CD4-positive, alpha-beta T cell treated with Interferon alpha-2 for 1 hour (primary cell): ENCODE data around the gene CACHD1.

ENCODE experiments used
- DNase-seq, 2 donors: peaks; one replicate each; pipeline ENCODE4 v3.0.0-alpha.2; 2020 to 2022

The CACHD1 gene

GRCh38 chr1:64555947-64556346, 86.0 kb downstream of the CACHD1 start:
- no peak for DNase-seq

GRCh38 chr1:64561993-64562392, 92.1 kb downstream of the CACHD1 start:
- no peak for DNase-seq

GRCh38 chr1:64563958-64564565, 94.1 kb downstream of the CACHD1 start:
- no peak for DNase-seq

- no peak for DNase-seq
Observed at GRCh38 chr1:64564891-64565290, 95.0 kb downstream of the CACHD1 start.

- DNase-seq: no peak
Observed at GRCh38 chr1:64567426-64568170, 97.7 kb downstream of the CACHD1 start.

DNA sequence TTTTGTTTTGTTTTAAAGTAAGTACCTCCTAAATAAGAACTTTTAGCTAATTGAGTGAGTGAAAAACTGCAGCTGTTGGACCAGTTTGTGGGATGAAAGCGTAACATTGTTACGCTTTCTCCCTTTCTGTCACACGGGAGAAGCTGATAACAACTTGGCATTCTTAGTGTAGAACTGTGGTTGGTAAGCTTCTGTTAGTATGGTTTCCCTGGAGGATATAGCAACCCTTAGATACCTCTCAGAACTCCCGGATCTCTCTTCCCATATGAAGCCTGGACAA, 98.2 kb downstream of the CACHD1 start:
- DNase-seq: no peak

- no peak for DNase-seq
Observed at GRCh38 chr1:64569411-64569810, 99.5 kb downstream of the CACHD1 start.

- DNase-seq: no peak
Observed at GRCh38 chr1:64570267-64570855, 100.4 kb downstream of the CACHD1 start.

DNA sequence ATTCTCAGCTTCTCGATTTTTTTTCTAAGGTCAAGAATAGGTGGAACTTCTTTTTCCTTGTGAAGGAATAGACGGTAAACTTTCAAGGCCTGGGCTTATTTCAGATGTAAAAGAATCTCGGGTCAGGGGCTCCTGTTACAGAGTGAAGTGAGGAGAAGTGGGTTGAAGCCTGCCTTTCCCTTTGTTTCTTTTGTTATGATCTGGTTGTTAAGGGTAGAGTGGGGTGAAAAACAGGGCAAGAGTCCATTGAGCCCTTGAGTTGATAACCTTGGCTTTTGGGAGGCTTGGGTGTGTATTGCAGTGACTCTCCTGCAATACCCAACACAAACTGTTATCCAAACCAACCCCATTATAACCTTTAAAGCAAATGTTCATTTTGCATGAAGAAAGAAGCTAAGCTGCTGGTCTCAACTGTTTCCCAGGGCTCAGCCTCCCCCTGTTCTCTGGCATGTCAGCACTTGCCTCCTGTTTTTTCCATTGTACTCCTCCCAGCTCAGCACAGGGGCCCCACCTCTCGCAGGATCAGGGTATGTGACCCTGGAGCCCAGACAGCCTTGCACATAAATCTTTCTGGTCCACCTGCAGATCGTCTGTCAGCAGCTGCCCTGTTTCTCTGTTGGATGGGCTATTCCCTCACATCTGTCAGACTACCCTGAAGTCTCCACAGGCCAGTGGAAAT, 102.4 kb downstream of the CACHD1 start:
- no peak for DNase-seq

GRCh38 chr1:64574301-64574700, 104.4 kb downstream of the CACHD1 start:
- DNase-seq: no peak

GRCh38 chr1:64575881-64576676, 106.2 kb downstream of the CACHD1 start:
- DNase-seq: no peak

DNA sequence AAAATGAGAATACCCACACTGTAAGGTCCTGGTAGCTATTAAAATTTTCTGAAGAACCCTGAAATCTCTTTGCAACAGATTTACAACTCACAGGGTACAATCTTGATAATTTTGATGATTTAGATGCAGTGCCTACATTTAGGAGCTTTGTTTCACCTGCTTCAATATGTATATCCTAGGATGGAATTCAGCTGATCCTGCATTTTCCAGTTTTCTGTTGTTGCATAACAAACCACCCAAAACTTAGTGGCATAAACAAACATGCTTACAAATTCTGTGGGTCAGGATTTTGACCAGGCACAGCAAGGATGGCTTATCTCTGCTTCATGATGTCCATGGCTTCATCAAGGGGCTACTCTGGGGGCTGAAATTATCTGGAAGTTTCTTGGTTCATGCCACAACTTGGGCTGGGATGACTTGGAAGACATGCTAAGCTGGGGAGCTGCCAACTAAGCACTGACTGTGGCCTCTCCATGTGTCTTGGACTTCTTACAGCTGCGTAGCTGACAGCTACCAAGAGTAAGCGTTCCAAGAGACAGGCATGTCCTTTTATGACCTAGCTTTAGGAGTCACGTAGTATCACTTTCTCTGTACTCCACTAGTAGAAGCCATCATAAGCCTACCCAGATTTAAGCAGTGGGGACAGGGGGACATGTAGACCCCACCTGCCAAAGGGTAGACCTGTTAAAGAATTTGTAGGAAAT, 108.5 kb downstream of the CACHD1 start:
- no peak for DNase-seq

DNA sequence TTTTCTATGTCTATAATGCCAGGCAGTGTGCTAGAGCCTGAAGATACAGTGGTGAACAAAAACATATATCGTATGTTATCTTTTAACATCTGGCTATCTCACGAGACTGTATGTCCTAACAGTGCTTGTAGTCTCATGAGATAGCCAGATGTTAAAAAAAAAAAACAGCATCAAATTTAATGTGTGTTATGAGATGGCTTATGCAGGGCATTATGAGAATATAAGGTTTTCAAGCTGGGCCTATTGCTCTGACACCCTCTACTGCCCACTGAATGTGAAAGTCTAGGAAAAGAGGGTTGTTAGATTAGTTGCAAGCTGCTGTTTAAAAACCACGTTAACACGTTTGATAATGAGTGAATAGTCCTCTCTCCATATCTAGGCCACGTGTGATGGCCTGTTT, 109.8 kb downstream of the CACHD1 start:
- DNase-seq: no peak

DNA sequence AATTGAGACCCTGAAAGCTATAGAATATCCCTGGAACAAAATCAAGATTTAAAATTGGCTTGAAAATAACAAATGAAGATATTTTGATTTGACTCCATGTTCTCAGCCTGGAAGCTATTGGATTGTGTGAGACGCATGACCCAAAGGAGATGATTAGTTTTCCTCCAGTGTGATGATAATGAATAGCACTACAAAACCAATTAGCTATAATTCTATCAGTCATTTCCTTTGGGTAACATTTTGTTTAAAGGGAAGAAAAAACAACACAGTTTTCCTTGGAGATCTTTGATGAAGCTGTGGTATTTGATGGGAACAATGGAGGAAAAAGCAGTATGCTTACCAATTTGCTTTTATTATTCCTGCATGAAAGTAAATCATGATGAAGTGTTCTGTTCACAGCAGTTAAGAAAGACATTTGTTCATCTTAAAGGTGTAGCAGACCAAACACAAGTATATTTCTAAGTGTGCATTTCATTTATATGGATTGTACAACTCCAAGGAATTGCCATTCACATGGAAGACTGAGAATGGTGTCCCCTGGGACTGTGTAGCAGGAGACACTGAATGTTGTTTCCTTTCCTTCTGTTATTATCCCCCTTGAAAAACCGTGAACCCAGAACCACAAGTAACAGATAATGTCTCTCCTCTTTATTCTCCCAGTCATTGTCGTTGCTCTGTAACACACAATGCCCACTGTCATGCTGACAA, 111.4 kb downstream of the CACHD1 start:
- no peak for DNase-seq

GRCh38 chr1:64581843-64582185, 111.9 kb downstream of the CACHD1 start:
- DNase-seq: no peak

- DNase-seq: no peak
Observed at GRCh38 chr1:64584479-64584878, 114.5 kb downstream of the CACHD1 start.

- DNase-seq: no peak
Observed at GRCh38 chr1:64588876-64589275, 118.9 kb downstream of the CACHD1 start.

DNA sequence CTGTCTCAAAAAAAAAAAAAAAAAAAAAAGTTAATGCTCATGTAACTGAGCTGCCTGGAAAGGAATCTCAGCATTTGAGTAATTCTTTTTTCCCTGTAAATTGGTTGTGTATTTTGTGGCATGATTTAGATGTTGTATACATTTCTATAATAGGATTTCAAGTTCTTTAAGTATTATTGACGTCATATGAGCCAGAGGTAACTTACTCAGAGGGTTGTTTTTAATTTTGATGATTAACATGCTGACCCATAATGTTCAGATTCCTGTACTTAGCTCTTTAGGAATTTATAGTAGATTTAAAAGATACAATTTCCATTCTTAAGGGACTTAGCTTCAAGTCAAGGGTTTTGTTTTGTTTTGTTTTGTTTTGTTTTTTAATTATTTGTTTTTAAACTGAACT, 120.4 kb downstream of the CACHD1 start:
- no peak for DNase-seq

DNA sequence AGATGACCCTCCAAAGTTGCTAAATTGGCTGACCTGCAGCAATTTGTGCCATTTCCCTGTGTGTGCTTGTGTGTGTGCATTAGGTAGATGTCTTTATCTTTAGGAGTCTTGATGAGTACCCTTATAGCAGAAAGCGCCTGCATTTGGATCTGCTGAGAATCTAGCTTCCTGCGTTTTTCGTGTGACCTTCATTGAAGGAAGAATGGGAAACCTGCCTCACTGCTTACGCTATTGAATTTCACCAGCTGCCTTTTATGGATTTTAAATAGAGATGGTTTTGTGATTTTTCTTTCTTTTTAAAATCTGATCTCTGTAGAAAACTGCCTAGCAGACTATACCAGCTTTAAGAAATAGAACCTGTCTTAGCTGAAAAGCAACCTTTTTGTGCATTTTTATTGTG, 124.5 kb downstream of the CACHD1 start:
- no peak for DNase-seq

- no peak for DNase-seq
Observed at GRCh38 chr1:64595871-64596515, 126.1 kb downstream of the CACHD1 start.

GRCh38 chr1:64597113-64597512, 127.2 kb downstream of the CACHD1 start:
- no peak for DNase-seq
